Measurements from ENCODE around the gene ASPM. TPM values are rescaled to one million over a fixed set of nuclear protein-coding genes. Genes with fewer than 3 reads are reported as not detected.

Gene ASPM
- total RNA-seq, 1 experiment from 2014 or later: 29.9 TPM

- no peak overlapping the region for H3K4me3 ChIP-seq (replicated peaks in 1 of 2; ENCODE audit: low read depth in 1 of 2, low read length in 2 of 2)
- no peaks in the 10 kb centered on the region for H3K9me3 ChIP-seq (ENCODE audit: control insufficient read depth in 1 of 2, insufficient read depth in 1 of 2, low read depth in 1 of 2, low read length in 2 of 2)
- DNase-seq (ENCODE audit: low read depth, low spot score): no peak
- no peaks in the 10 kb centered on the region for H3K4me1 ChIP-seq (ENCODE audit: control insufficient read depth in 1 of 2, insufficient read depth in 2 of 2, low read length in 2 of 2)
- ChIA-PET POLR2A (no interaction called here), CTCF (no interaction called here), RAD21 (ENCODE audit: low non-redundant PET in 1 of 2, low total read pairs in 2 of 2, uncharacterized antibody in 2 of 2, unreplicated experiment in 2 of 2) (no interaction called here)
- no TSS peak for BruUV-seq (replicated peaks)
- no peaks in the 10 kb centered on the region for H3K36me3 ChIP-seq (ENCODE audit: control insufficient read depth in 1 of 2, insufficient read depth in 2 of 2, low read length in 2 of 2)
- no peak for ATAC-seq
- no peaks in the 10 kb centered on the region for H3K27me3 ChIP-seq (ENCODE audit: insufficient read depth, low read length)
- H3K9me2 ChIP-seq (ENCODE audit: insufficient read depth): no peaks in the 10 kb centered on the region
- TF ChIP-seq EZH2 (IDR thresholded peaks at IDR 0.05): no peak
- no peak for TF ChIP-seq EGR1 (IDR thresholded peaks at IDR 0.05; ENCODE audit: low read depth)
- no peak for TF ChIP-seq ZNF274 (IDR thresholded peaks at IDR 0.05; ENCODE audit: low read depth, low read length)
- TF ChIP-seq ELF1 (IDR thresholded peaks at IDR 0.05; ENCODE audit: borderline replicate concordance, low read depth): no peak
- no peak for TF ChIP-seq CEBPB (IDR thresholded peaks at IDR 0.05; ENCODE audit: low read depth)
- H4K20me1 ChIP-seq (ENCODE audit: insufficient read depth): no peaks in the 10 kb centered on the region
- H3K79me2 ChIP-seq (ENCODE audit: insufficient read depth, low read length): no peaks in the 10 kb centered on the region
- H2AFZ ChIP-seq (ENCODE audit: low read depth, low read length, poor library complexity, severe bottlenecking): no peak overlapping the region
- intact Hi-C loops (cut with micrococcal nuclease): no loop called here
- no peak overlapping the region for H3K4me2 ChIP-seq (ENCODE audit: low read length)
- H3K27ac ChIP-seq (ENCODE audit: low read depth, low read length): no peak overlapping the region
- H3K9ac ChIP-seq (ENCODE audit: low read length): no peak overlapping the region
Measured at GRCh38 chr1:197042676-197043341, 103.7 kb downstream of the ASPM start.

DNA sequence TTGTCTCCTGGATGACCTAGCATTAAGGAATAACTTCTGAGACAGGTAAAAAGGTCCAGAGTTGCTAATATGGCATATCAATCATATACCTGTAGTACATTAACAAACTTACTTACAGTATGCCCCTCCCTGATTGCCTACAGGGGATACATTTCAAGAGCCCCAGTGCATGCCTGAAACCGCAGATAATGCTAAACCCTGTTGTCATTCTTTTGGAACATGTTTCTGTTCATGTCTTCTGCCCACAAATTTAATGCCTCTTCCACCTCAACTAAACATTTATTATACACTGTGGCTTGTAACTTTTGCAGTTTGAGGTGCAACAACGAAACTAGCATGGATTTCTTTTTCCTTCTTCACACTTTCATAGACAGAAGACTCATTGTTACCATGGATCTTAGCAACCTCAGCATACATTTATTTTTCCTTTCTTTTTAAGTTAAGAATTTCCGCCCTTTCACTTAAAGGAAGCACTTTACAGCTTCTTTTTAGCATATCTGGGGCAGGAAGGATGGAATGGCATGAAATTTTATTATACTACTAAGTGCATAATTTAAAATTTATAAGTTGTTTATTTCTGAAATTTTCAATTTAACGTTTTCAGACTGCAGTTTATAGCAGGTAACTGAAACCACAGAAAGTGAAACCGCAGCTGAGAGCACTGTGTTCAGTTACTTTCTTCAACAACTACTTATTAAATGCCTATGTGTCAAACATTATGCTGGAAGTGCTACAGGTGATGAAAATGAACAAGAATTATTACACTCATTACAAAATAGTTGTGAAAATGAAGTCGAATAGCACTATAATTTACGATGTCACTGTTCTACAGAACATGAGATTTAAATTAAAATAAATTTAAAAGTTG, 104.7 kb downstream of the ASPM start:
- RAD21 ChIA-PET (ENCODE audit: low non-redundant PET in 1 of 2, low total read pairs in 2 of 2, uncharacterized antibody in 2 of 2, unreplicated experiment in 2 of 2): no interaction called here
- no peaks in the 10 kb centered on the region for H4K20me1 ChIP-seq (ENCODE audit: insufficient read depth)
- no peak overlapping the region for H3K4me3 ChIP-seq (replicated peaks in 1 of 2; ENCODE audit: low read depth in 1 of 2, low read length in 2 of 2)
- DNase-seq (ENCODE audit: low read depth, low spot score): no peak
- no peaks in the 10 kb centered on the region for H3K9me3 ChIP-seq (ENCODE audit: control insufficient read depth in 1 of 2, insufficient read depth in 1 of 2, low read depth in 1 of 2, low read length in 2 of 2)
- no peaks in the 10 kb centered on the region for H3K4me1 ChIP-seq (ENCODE audit: control insufficient read depth in 1 of 2, insufficient read depth in 2 of 2, low read length in 2 of 2)
- no peaks in the 10 kb centered on the region for H3K27me3 ChIP-seq (ENCODE audit: insufficient read depth, low read length)
- no peak for ATAC-seq
- H3K79me2 ChIP-seq (ENCODE audit: insufficient read depth, low read length): no peaks in the 10 kb centered on the region
- H3K9ac ChIP-seq (ENCODE audit: low read length): no peak overlapping the region
- POLR2A ChIA-PET: no interaction called here
- peak overlapping the region; percentile 71 for H2AFZ ChIP-seq (ENCODE audit: low read depth, low read length, poor library complexity, severe bottlenecking)
- no peaks in the 10 kb centered on the region for H3K36me3 ChIP-seq (ENCODE audit: control insufficient read depth in 1 of 2, insufficient read depth in 2 of 2, low read length in 2 of 2)
- CTCF ChIA-PET: no interaction called here
- H3K9me2 ChIP-seq (ENCODE audit: insufficient read depth): no peaks in the 10 kb centered on the region
- H3K4me2 ChIP-seq (ENCODE audit: low read length): no peak overlapping the region
- no TSS peak for BruUV-seq (replicated peaks)
- intact Hi-C loops (cut with micrococcal nuclease): no loop called here
- no peak overlapping the region for H3K27ac ChIP-seq (ENCODE audit: low read depth, low read length)
- TF ChIP-seq MAX (IDR thresholded peaks at IDR 0.05): no peak
- no peak for TF ChIP-seq FOSL1 (IDR thresholded peaks at IDR 0.05; ENCODE audit: low read depth)
- TF ChIP-seq EZH2phosphoT487 (IDR thresholded peaks at IDR 0.05; ENCODE audit: borderline replicate concordance): no peak
- TF ChIP-seq ZNF274 (IDR thresholded peaks at IDR 0.05; ENCODE audit: low read depth, low read length): no peak
- TF ChIP-seq EZH2 (IDR thresholded peaks at IDR 0.05): no peak
- TF ChIP-seq REST (IDR thresholded peaks at IDR 0.05; ENCODE audit: low read depth): no peak
- no peak for TF ChIP-seq SIN3A (IDR thresholded peaks at IDR 0.05; ENCODE audit: low read depth)
- TF ChIP-seq CEBPB (IDR thresholded peaks at IDR 0.05; ENCODE audit: low read depth): no peak
- TF ChIP-seq POLR2A (IDR thresholded peaks at IDR 0.05; ENCODE audit: borderline replicate concordance, extremely low read depth, insufficient read depth, insufficient read length): no peak
- no peak for TF ChIP-seq YY1 (IDR thresholded peaks at IDR 0.05; ENCODE audit: extremely low read depth, insufficient replicate concordance, low read depth, low read length)
- no peak for TF ChIP-seq ZBTB33 (IDR thresholded peaks at IDR 0.05; ENCODE audit: extremely low read depth, insufficient replicate concordance, low read length)

Data from HCT116 (cell line).